WTC11 (cell line): ENCODE results near the gene PCDH9.

ENCODE experiments used
- ATF1 ChIP-seq: sonication (generic); formaldehyde crosslinking; IDR thresholded peaks from 2 replicates; pipeline ENCODE4 v1.8.1; 2023; ENCODE audit warnings: mild to moderate bottlenecking, moderate library complexity, missing genetic modification reagents
- JUN ChIP-seq: sonication (generic); formaldehyde crosslinking; IDR thresholded peaks from 2 replicates; pipeline ENCODE4 v1.8.0; 2023; ENCODE audit warnings: mild to moderate bottlenecking, missing genetic modification reagents
- RELA ChIP-seq: sonication (generic); formaldehyde crosslinking; IDR thresholded peaks from 2 replicates; pipeline ENCODE4 v1.8.1; 2022; ENCODE audit warnings: missing genetic modification reagents, mild to moderate bottlenecking, borderline replicate concordance
- SMAD3 ChIP-seq: sonication (generic); formaldehyde crosslinking; IDR thresholded peaks from 2 replicates; pipeline ENCODE4 v1.8.0; 2022; ENCODE audit warnings: missing genetic modification reagents, mild to moderate bottlenecking, borderline replicate concordance
- SP1 ChIP-seq: sonication (generic); formaldehyde crosslinking; conservative IDR thresholded peaks from 2 replicates; pipeline ENCODE4 v1.8.1; 2022; ENCODE audit warnings: missing genetic modification reagents
- ZNF281 ChIP-seq: sonication (generic); formaldehyde crosslinking; IDR thresholded peaks from 2 replicates; pipeline ENCODE4 v1.8.0; 2023; ENCODE audit warnings: mild to moderate bottlenecking, missing genetic modification reagents
- TF ChIP-seq, protein P1 (sequence below): sonication (generic); formaldehyde crosslinking; IDR thresholded peaks from 2 replicates; pipeline ENCODE4 v1.8.1; 2023; ENCODE audit warnings: mild to moderate bottlenecking, missing genetic modification reagents
- TF ChIP-seq, protein P2 (sequence below): fragments of 200-600 bp; IDR thresholded peaks from 2 replicates; pipeline ENCODE4 v1.8.0; 2022; ENCODE audit warnings: antibody characterized with exemption
- TF ChIP-seq, protein P3 (sequence below): sonication (generic); formaldehyde crosslinking; IDR thresholded peaks from 2 replicates; pipeline ENCODE4 v1.8.1; 2023; ENCODE audit warnings: mild to moderate bottlenecking, missing genetic modification reagents, moderate library complexity

DNA sequence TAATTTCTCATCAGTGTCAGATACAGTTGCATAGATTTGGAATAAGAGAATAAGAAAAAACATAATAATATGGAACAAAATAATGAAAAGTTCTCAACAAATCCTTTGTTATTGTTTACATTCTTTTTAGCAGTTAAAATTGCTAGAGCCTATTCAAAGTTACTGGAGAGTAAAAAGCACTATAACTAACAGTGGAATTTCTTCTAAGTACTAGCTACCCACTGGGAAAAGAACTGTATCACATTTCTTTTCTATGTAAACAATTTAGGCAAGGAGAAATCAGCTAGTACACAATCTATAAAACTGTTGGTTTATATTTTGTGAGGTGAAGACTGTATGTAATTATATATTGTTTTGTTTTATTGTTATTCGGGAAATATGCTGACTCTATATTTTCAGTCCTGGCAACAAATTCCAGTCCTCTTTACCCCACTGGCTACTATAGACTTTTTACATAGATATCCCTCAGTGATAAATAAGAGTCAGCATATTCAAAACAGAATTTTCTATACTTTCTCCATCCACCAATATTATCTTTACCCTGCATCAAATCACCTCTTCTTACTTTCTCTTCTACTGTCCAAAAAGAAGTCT is 222.0 kb downstream of the PCDH9 start:
- TF ChIP-seq, protein P1, sequence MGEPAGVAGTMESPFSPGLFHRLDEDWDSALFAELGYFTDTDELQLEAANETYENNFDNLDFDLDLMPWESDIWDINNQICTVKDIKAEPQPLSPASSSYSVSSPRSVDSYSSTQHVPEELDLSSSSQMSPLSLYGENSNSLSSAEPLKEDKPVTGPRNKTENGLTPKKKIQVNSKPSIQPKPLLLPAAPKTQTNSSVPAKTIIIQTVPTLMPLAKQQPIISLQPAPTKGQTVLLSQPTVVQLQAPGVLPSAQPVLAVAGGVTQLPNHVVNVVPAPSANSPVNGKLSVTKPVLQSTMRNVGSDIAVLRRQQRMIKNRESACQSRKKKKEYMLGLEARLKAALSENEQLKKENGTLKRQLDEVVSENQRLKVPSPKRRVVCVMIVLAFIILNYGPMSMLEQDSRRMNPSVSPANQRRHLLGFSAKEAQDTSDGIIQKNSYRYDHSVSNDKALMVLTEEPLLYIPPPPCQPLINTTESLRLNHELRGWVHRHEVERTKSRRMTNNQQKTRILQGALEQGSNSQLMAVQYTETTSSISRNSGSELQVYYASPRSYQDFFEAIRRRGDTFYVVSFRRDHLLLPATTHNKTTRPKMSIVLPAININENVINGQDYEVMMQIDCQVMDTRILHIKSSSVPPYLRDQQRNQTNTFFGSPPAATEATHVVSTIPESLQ, result no peak
- TF ChIP-seq RELA (CRISPR knock-in tag) (no peak), SMAD3 (CRISPR knock-in tag) (no peak), JUN (CRISPR knock-in tag) (no peak), SP1 (no peak), ATF1 (CRISPR knock-in tag) (no peak), ZNF281 (CRISPR knock-in tag) (no peak)
- TF ChIP-seq, protein P2, sequence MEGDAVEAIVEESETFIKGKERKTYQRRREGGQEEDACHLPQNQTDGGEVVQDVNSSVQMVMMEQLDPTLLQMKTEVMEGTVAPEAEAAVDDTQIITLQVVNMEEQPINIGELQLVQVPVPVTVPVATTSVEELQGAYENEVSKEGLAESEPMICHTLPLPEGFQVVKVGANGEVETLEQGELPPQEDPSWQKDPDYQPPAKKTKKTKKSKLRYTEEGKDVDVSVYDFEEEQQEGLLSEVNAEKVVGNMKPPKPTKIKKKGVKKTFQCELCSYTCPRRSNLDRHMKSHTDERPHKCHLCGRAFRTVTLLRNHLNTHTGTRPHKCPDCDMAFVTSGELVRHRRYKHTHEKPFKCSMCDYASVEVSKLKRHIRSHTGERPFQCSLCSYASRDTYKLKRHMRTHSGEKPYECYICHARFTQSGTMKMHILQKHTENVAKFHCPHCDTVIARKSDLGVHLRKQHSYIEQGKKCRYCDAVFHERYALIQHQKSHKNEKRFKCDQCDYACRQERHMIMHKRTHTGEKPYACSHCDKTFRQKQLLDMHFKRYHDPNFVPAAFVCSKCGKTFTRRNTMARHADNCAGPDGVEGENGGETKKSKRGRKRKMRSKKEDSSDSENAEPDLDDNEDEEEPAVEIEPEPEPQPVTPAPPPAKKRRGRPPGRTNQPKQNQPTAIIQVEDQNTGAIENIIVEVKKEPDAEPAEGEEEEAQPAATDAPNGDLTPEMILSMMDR, result no peak
- TF ChIP-seq, protein P3, sequence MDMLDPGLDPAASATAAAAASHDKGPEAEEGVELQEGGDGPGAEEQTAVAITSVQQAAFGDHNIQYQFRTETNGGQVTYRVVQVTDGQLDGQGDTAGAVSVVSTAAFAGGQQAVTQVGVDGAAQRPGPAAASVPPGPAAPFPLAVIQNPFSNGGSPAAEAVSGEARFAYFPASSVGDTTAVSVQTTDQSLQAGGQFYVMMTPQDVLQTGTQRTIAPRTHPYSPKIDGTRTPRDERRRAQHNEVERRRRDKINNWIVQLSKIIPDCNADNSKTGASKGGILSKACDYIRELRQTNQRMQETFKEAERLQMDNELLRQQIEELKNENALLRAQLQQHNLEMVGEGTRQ (CRISPR knock-in tag), result no peak
